Astrocyte (in vitro differentiated cells and primary cell): ENCODE data around the gene NXNL1. TPM values are rescaled to one million over a fixed set of nuclear protein-coding genes. Genes with fewer than 3 reads are reported as not detected.

Experiments
- DNase-seq: peaks from one replicate; pipeline ENCODE4 v3.0.0-alpha.2; 2010; ENCODE audit warnings: low read depth
- FAIRE-seq: peaks from 2 replicates; lab custom pipeline; 2011; peaks lifted over from hg19 to GRCh38; lab: Jason Lieb, UNC
- H2AFZ ChIP-seq: 2 replicates; pipeline ENCODE4 v1.6.0; 2012; ENCODE audit warnings: low read depth, low read length, inconsistent platforms
- H3K27ac ChIP-seq: 2 replicates; pipeline ENCODE4 v1.5.1; 2011; ENCODE audit warnings: low read depth, low read length, inconsistent platforms
- H3K27me3 ChIP-seq: 2 replicates; pipeline ENCODE4 v1.6.0; 2011; ENCODE audit warnings: low read length, inconsistent platforms; ENCODE audit not compliant: insufficient read depth
- H3K36me3 ChIP-seq: 2 replicates; pipeline ENCODE4 v1.5.1; 2011; ENCODE audit warnings: low read length, inconsistent platforms; ENCODE audit not compliant: insufficient read depth
- H3K4me1 ChIP-seq: 2 replicates; pipeline ENCODE4 v1.5.1; 2011; ENCODE audit warnings: low read length, inconsistent platforms; ENCODE audit not compliant: insufficient read depth
- H3K4me2 ChIP-seq: 2 replicates; pipeline ENCODE4 v1.6.0; 2012; ENCODE audit warnings: low read length, inconsistent platforms
- H3K4me3 ChIP-seq: 2 replicates; pipeline ENCODE4 v1.5.1; 2011; ENCODE audit warnings: low read depth, mild to moderate bottlenecking, low read length, inconsistent platforms; ENCODE audit not compliant: insufficient read depth
- H3K79me2 ChIP-seq: 2 replicates; pipeline ENCODE4 v1.6.0; 2012; ENCODE audit warnings: mild to moderate bottlenecking, low read length, inconsistent platforms; ENCODE audit not compliant: insufficient read depth
- H3K9ac ChIP-seq: 2 replicates; pipeline ENCODE4 v1.6.0; 2012; ENCODE audit warnings: mild to moderate bottlenecking, low read length, inconsistent platforms
- H3K9me3 ChIP-seq: 2 replicates; pipeline ENCODE4 v1.5.1; 2012; ENCODE audit warnings: low read depth, mild to moderate bottlenecking, low read length, inconsistent platforms; ENCODE audit not compliant: insufficient read depth
- H4K20me1 ChIP-seq: 2 replicates; pipeline ENCODE4 v1.6.0; 2012; ENCODE audit warnings: low read length, inconsistent platforms; ENCODE audit not compliant: insufficient read depth
- H3K27ac Mint-ChIP-seq: one replicate; pipeline ENCODE4 v1.8.0; 2021; ENCODE audit warnings: mild to moderate bottlenecking, mixed read lengths; ENCODE audit not compliant: unreplicated experiment
- H3K27me3 Mint-ChIP-seq: one replicate; pipeline ENCODE4 v1.8.0; 2021; ENCODE audit warnings: low read depth, mixed read lengths; ENCODE audit not compliant: unreplicated experiment
- H3K36me3 Mint-ChIP-seq: one replicate; pipeline ENCODE4 v1.8.0; 2021; ENCODE audit warnings: low read depth, mixed read lengths; ENCODE audit not compliant: unreplicated experiment
- H3K4me1 Mint-ChIP-seq: one replicate; pipeline ENCODE4 v1.8.0; 2021; ENCODE audit warnings: low read depth, mixed read lengths; ENCODE audit not compliant: unreplicated experiment
- H3K4me3 Mint-ChIP-seq: one replicate; pipeline ENCODE4 v1.8.0; 2021; ENCODE audit warnings: mild to moderate bottlenecking, moderate library complexity, mixed read lengths; ENCODE audit not compliant: unreplicated experiment
- H3K9me3 Mint-ChIP-seq: one replicate; pipeline ENCODE4 v1.8.0; 2021; ENCODE audit warnings: mild to moderate bottlenecking, mixed read lengths; ENCODE audit not compliant: unreplicated experiment
- EZH2 ChIP-seq: IDR thresholded peaks from 2 replicates; pipeline ENCODE4 v1.6.1; 2012; ENCODE audit warnings: mild to moderate bottlenecking, low read length, inconsistent platforms; ENCODE audit not compliant: insufficient read depth
- total RNA-seq: library from RNA; stranded (reverse); gene quantifications from 2 replicates; pipeline ENCODE4 v1.2.1, GENCODE V29; 2021
- TF ChIP-seq, protein P1 (sequence below): IDR thresholded peaks from 2 replicates; pipeline ENCODE4 v1.5.1; 2011; ENCODE audit warnings: low read depth, mild to moderate bottlenecking, inconsistent platforms, low read length, moderate library complexity; ENCODE audit not compliant: insufficient read depth

The NXNL1 gene
- total RNA-seq, 1 donor from 2014 or later = not detected

DNA sequence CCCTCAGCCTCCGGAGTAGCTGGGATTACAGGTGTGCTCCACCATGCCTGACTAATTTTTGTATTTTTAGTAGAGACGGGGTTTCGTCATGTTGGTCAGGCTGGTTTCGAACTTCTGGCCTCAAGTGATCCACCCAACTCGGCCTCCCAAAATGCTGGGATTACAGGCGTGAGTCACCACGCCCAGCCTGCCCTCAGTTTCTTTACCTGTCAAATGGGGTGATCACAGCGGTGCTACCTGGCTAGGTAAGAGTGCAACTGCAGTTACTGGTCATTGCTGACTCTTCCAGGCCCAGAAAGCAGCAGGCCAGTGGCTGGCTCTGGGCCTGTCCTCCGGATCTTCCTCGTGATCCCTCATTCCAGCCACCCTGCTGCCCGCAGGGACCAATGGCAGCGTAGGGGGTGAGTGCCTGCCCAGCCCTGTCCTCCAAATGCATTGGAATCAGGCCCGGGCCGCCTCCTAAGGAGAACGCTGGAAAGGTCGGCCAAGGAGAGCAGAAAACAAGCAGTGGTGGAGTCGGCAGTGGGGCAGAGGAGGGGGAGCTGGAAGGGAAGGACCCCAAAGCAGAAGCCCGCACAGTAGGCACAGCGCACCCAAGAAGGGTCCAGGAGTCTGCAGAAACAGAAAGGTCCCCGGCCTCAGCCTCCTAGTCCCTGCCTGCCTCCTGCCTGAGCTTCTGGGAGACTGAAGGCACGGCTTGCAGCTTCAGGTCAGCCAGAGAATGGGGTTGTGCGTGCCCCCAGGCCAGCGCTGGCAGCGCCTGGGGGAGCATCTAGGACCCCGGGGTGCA, 7.8 kb upstream of the NXNL1 start:
- peak overlapping the region; percentile 88 for H2AFZ ChIP-seq
- peak overlapping the region; percentile 86 for H3K4me2 ChIP-seq
- peak overlapping the region; percentile 58 for H3K4me3 ChIP-seq
- peaks cover 21% of the 10 kb centered on the region for H3K4me1 ChIP-seq
- no peak for TF ChIP-seq EZH2
- TF ChIP-seq, protein P1, sequence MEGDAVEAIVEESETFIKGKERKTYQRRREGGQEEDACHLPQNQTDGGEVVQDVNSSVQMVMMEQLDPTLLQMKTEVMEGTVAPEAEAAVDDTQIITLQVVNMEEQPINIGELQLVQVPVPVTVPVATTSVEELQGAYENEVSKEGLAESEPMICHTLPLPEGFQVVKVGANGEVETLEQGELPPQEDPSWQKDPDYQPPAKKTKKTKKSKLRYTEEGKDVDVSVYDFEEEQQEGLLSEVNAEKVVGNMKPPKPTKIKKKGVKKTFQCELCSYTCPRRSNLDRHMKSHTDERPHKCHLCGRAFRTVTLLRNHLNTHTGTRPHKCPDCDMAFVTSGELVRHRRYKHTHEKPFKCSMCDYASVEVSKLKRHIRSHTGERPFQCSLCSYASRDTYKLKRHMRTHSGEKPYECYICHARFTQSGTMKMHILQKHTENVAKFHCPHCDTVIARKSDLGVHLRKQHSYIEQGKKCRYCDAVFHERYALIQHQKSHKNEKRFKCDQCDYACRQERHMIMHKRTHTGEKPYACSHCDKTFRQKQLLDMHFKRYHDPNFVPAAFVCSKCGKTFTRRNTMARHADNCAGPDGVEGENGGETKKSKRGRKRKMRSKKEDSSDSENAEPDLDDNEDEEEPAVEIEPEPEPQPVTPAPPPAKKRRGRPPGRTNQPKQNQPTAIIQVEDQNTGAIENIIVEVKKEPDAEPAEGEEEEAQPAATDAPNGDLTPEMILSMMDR = no peak
- Mint-ChIP-seq H3K27me3 (no peaks in the 10 kb centered on the region), H3K9me3 (no peaks in the 10 kb centered on the region), H3K27ac (peak overlapping the region; percentile 88), H3K4me1 (peaks cover 9% of the 10 kb centered on the region), H3K36me3 (peaks cover 3% of the 10 kb centered on the region), H3K4me3 (peak overlapping the region; percentile 90)
- DNase-seq (no peak), FAIRE-seq (no peak)
- peaks cover 3% of the 10 kb centered on the region for H3K27me3 ChIP-seq
- no peaks in the 10 kb centered on the region for H3K9me3 ChIP-seq
- no peak overlapping the region for H3K27ac ChIP-seq
- H4K20me1 ChIP-seq = peaks cover 10% of the 10 kb centered on the region
- H3K79me2 ChIP-seq = peaks cover 12% of the 10 kb centered on the region
- no peaks in the 10 kb centered on the region for H3K36me3 ChIP-seq
- H3K9ac ChIP-seq = peak overlapping the region; percentile 65

GRCh38 chr19:17467471-17468301, 7.0 kb upstream of the NXNL1 start:
- Mint-ChIP-seq H3K27ac (no peak overlapping the region), H3K4me3 (peak overlapping the region; percentile 35)

More at GRCh38 chr19:17467471-17468301, 7.0 kb upstream of the NXNL1 start:
- TF ChIP-seq EZH2 = no peak
- TF ChIP-seq, protein P1 = no peak
- Histone ChIP-seq H4K20me1 (peaks cover 10% of the 10 kb centered on the region), H3K27me3 (peaks cover 3% of the 10 kb centered on the region), H2AFZ (no peak overlapping the region), H3K4me2 (no peak overlapping the region), H3K27ac (no peak overlapping the region), H3K4me3 (no peak overlapping the region), H3K9me3 (no peaks in the 10 kb centered on the region), H3K36me3 (no peaks in the 10 kb centered on the region), H3K4me1 (peaks cover 16% of the 10 kb centered on the region), H3K79me2 (peaks cover 12% of the 10 kb centered on the region), H3K9ac (no peak overlapping the region)
- DNase-seq (no peak), FAIRE-seq (no peak)
- Mint-ChIP-seq H3K27me3 (peaks cover 6% of the 10 kb centered on the region), H3K9me3 (no peaks in the 10 kb centered on the region), H3K4me1 (peaks cover 6% of the 10 kb centered on the region), H3K36me3 (no peaks in the 10 kb centered on the region)
